ENCODE results near the gene SH3BP1. TPM values are rescaled to one million over a fixed set of nuclear protein-coding genes. Genes with fewer than 3 reads are reported as not detected.

Gene SH3BP1
- total RNA-seq, 1 experiment from 2014 or later, result 39.4 TPM

DNA sequence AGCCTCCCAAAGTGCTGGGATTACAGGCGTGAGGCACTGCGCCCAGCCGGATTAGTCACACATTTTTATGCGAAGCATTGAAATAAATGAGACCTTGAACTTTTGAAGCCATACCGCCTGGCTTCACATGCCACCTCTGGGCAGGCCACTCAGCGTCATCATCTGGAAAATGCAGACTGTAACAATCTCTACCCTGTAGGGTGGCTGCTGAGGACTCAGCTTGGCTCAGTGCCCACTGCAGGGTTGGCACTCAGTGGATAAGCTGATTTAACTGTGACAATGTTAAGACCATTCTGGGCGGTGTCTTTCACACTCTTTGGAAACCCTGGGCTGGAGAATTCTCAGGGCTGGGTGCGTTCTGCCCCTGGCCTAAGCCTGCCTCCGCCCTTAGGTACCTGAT is 8.5 kb downstream of the SH3BP1 start:
- no peak overlapping the region for H3K4me3 Mint-ChIP-seq
- no peaks in the 10 kb centered on the region; the same call in 1 of the 2 replicates for H3K4me1 Mint-ChIP-seq
- H3K9me3 Mint-ChIP-seq, result no peaks in the 10 kb centered on the region
- DNase-seq (ENCODE audit: low spot score) (no peak), ATAC-seq (no peak)
- H3K36me3 Mint-ChIP-seq, result peaks cover 37% of the 10 kb centered on the region
- H3K27me3 Mint-ChIP-seq (ENCODE audit: low read depth), result no peaks in the 10 kb centered on the region
- H3K27ac Mint-ChIP-seq, result no peak overlapping the region
- TF ChIP-seq RORB (CRISPR knock-in tag; IDR thresholded peaks at IDR 0.05) (no peak), ZNF416 (CRISPR knock-in tag; IDR thresholded peaks at IDR 0.05) (no peak), RELA (CRISPR knock-in tag; IDR thresholded peaks at IDR 0.05; ENCODE audit: borderline replicate concordance) (no peak), ZNF671 (CRISPR knock-in tag; IDR thresholded peaks at IDR 0.05) (no peak), SMAD4 (CRISPR knock-in tag; IDR thresholded peaks at IDR 0.05) (no peak), OVOL2 (CRISPR knock-in tag; IDR thresholded peaks at IDR 0.05; ENCODE audit: borderline replicate concordance) (no peak), NR3C1 (CRISPR knock-in tag; conservative IDR thresholded peaks at IDR 0.05; ENCODE audit: low read depth) (no peak), NR1H2 (CRISPR knock-in tag; IDR thresholded peaks at IDR 0.05) (no peak), ZNF423 (CRISPR knock-in tag; IDR thresholded peaks at IDR 0.05) (no peak), ZNF281 (CRISPR knock-in tag; IDR thresholded peaks at IDR 0.05) (no peak), ESRRA (CRISPR knock-in tag; IDR thresholded peaks at IDR 0.05; ENCODE audit: borderline replicate concordance) (no peak)
- TF ChIP-seq, protein P1, sequence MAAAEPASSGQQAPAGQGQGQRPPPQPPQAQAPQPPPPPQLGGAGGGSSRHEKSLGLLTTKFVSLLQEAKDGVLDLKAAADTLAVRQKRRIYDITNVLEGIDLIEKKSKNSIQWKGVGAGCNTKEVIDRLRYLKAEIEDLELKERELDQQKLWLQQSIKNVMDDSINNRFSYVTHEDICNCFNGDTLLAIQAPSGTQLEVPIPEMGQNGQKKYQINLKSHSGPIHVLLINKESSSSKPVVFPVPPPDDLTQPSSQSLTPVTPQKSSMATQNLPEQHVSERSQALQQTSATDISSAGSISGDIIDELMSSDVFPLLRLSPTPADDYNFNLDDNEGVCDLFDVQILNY (CRISPR knock-in tag; IDR thresholded peaks at IDR 0.05), result no peak
- TF ChIP-seq, protein P2, sequence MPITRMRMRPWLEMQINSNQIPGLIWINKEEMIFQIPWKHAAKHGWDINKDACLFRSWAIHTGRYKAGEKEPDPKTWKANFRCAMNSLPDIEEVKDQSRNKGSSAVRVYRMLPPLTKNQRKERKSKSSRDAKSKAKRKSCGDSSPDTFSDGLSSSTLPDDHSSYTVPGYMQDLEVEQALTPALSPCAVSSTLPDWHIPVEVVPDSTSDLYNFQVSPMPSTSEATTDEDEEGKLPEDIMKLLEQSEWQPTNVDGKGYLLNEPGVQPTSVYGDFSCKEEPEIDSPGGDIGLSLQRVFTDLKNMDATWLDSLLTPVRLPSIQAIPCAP (CRISPR knock-in tag; IDR thresholded peaks at IDR 0.05), result no peak
- TF ChIP-seq, protein P3, sequence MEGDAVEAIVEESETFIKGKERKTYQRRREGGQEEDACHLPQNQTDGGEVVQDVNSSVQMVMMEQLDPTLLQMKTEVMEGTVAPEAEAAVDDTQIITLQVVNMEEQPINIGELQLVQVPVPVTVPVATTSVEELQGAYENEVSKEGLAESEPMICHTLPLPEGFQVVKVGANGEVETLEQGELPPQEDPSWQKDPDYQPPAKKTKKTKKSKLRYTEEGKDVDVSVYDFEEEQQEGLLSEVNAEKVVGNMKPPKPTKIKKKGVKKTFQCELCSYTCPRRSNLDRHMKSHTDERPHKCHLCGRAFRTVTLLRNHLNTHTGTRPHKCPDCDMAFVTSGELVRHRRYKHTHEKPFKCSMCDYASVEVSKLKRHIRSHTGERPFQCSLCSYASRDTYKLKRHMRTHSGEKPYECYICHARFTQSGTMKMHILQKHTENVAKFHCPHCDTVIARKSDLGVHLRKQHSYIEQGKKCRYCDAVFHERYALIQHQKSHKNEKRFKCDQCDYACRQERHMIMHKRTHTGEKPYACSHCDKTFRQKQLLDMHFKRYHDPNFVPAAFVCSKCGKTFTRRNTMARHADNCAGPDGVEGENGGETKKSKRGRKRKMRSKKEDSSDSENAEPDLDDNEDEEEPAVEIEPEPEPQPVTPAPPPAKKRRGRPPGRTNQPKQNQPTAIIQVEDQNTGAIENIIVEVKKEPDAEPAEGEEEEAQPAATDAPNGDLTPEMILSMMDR (IDR thresholded peaks at IDR 0.05), result no peak
- CTCF ChIA-PET, result interaction anchor here (0.7 kb wide), 1 partner anchor 50 kb away, joined by 3 read pairs; no protein-coding TSS in a partner anchor
- POLR2A ChIA-PET, result no interaction called here

- Mint-ChIP-seq H3K36me3 (peaks cover 36% of the 10 kb centered on the region), H3K4me1 (no peaks in the 10 kb centered on the region), H3K27ac (no peak overlapping the region), H3K27me3 (ENCODE audit: low read depth) (no peaks in the 10 kb centered on the region), H3K4me3 (no peak overlapping the region), H3K9me3 (no peaks in the 10 kb centered on the region)
- ATAC-seq (no peak), DNase-seq (ENCODE audit: low spot score) (no peak)
- CTCF ChIA-PET, result no interaction called here
- no peak for TF ChIP-seq FOXK1 (CRISPR knock-in tag; IDR thresholded peaks at IDR 0.05)
- TF ChIP-seq, protein P4, sequence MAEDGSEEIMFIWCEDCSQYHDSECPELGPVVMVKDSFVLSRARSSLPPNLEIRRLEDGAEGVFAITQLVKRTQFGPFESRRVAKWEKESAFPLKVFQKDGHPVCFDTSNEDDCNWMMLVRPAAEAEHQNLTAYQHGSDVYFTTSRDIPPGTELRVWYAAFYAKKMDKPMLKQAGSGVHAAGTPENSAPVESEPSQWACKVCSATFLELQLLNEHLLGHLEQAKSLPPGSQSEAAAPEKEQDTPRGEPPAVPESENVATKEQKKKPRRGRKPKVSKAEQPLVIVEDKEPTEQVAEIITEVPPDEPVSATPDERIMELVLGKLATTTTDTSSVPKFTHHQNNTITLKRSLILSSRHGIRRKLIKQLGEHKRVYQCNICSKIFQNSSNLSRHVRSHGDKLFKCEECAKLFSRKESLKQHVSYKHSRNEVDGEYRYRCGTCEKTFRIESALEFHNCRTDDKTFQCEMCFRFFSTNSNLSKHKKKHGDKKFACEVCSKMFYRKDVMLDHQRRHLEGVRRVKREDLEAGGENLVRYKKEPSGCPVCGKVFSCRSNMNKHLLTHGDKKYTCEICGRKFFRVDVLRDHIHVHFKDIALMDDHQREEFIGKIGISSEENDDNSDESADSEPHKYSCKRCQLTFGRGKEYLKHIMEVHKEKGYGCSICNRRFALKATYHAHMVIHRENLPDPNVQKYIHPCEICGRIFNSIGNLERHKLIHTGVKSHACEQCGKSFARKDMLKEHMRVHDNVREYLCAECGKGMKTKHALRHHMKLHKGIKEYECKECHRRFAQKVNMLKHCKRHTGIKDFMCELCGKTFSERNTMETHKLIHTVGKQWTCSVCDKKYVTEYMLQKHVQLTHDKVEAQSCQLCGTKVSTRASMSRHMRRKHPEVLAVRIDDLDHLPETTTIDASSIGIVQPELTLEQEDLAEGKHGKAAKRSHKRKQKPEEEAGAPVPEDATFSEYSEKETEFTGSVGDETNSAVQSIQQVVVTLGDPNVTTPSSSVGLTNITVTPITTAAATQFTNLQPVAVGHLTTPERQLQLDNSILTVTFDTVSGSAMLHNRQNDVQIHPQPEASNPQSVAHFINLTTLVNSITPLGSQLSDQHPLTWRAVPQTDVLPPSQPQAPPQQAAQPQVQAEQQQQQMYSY (CRISPR knock-in tag; IDR thresholded peaks at IDR 0.05), result peak; percentile 28; the same call in 1 of the 2 replicates
- POLR2A ChIA-PET, result no interaction called here
Observed at GRCh38 chr22:37650463-37651136, 11.1 kb downstream of the SH3BP1 start.

Data from WTC11 (cell line).